Measurements from ENCODE around the gene PIP4K2C.

Gene PIP4K2C

GRCh38 chr12:57590864-57591781, at the start of gene PIP4K2C:
Gene PIP4K2C (plus strand): TSS chr12:57591192. CDS start chr12:57591290, 98 bp downstream.
- Histone ChIP-seq H3K4me3 (ENCODE audit: insufficient read depth, low read length, poor library complexity, severe bottlenecking) (peak within 1 kb of the TSS; percentile 90), H3K9me2 (replicated peaks; ENCODE audit: insufficient read depth, low read length) (no peaks in the 10 kb centered on the region), H3K9ac (ENCODE audit: low read length) (peak within 1 kb of the TSS; percentile 82), H3K79me2 (ENCODE audit: insufficient read depth, low read length) (peaks cover 17% of the 10 kb centered on the region), H3K4me2 (ENCODE audit: low read depth, low read length, poor library complexity, severe bottlenecking) (peak within 1 kb of the TSS; percentile 97), H3K27me3 (ENCODE audit: low read length) (no peaks in the 10 kb centered on the region), H4K20me1 (ENCODE audit: low read depth, low read length) (no peaks in the 10 kb centered on the region), H3F3A (ENCODE audit: insufficient read depth) (no peaks in the 10 kb centered on the region), H2AFZ (ENCODE audit: low read depth, low read length, severe bottlenecking) (peak within 1 kb of the TSS; percentile 97), H3K36me3 (ENCODE audit: low read length) (no peaks in the 10 kb centered on the region), H3K9me3 (ENCODE audit: insufficient read depth, low read length) (no peaks in the 10 kb centered on the region), H3K27ac (ENCODE audit: low read depth, low read length) (0 out of 2 replicates have a peak within 1 kb of the TSS, but pooled peaks have one; percentile 5)
- TF ChIP-seq CTCF (IDR thresholded peaks at IDR 0.05; ENCODE audit: insufficient read depth, low read length, poor library complexity, severe bottlenecking) (no peak), EZH2phosphoT487 (conservative IDR thresholded peaks at IDR 0.05; ENCODE audit: low read length) (no peak)

- no peak overlapping the region for H3K27ac ChIP-seq (ENCODE audit: low read depth, low read length)
- no peak overlapping the region for H3K4me2 ChIP-seq (ENCODE audit: low read depth, low read length, poor library complexity, severe bottlenecking)
- H2AFZ ChIP-seq (ENCODE audit: low read depth, low read length, severe bottlenecking): no peak overlapping the region
- H3K9ac ChIP-seq (ENCODE audit: low read length): no peak overlapping the region
- no peaks in the 10 kb centered on the region for H3K9me3 ChIP-seq (ENCODE audit: insufficient read depth, low read length)
- TF ChIP-seq EZH2phosphoT487 (conservative IDR thresholded peaks at IDR 0.05; ENCODE audit: low read length) (no peak), CTCF (IDR thresholded peaks at IDR 0.05; ENCODE audit: insufficient read depth, low read length, poor library complexity, severe bottlenecking) (no peak)
- no peaks in the 10 kb centered on the region for H3K36me3 ChIP-seq (ENCODE audit: low read length)
- H4K20me1 ChIP-seq (ENCODE audit: low read depth, low read length): no peaks in the 10 kb centered on the region
- H3F3A ChIP-seq (ENCODE audit: insufficient read depth): no peaks in the 10 kb centered on the region
- no peaks in the 10 kb centered on the region for H3K9me2 ChIP-seq (replicated peaks; ENCODE audit: insufficient read depth, low read length)
- no peaks in the 10 kb centered on the region for H3K27me3 ChIP-seq (ENCODE audit: low read length)
- H3K4me3 ChIP-seq (ENCODE audit: insufficient read depth, low read length, poor library complexity, severe bottlenecking): no peak overlapping the region
- peaks cover 22% of the 10 kb centered on the region; the same call in 1 of the 2 replicates for H3K79me2 ChIP-seq (ENCODE audit: insufficient read depth, low read length)
Observed at GRCh38 chr12:57541717-57542116, 49.3 kb upstream of the PIP4K2C start.

- TF ChIP-seq EZH2phosphoT487 (conservative IDR thresholded peaks at IDR 0.05; ENCODE audit: low read length): no peak
- TF ChIP-seq CTCF (IDR thresholded peaks at IDR 0.05; ENCODE audit: insufficient read depth, low read length, poor library complexity, severe bottlenecking): no peak
- no peaks in the 10 kb centered on the region for H3K36me3 ChIP-seq (ENCODE audit: low read length)
- H3K9me2 ChIP-seq (replicated peaks; ENCODE audit: insufficient read depth, low read length): no peaks in the 10 kb centered on the region
- no peaks in the 10 kb centered on the region for H3K27me3 ChIP-seq (ENCODE audit: low read length)
- no peak overlapping the region for H3K4me3 ChIP-seq (ENCODE audit: insufficient read depth, low read length, poor library complexity, severe bottlenecking)
- H3K27ac ChIP-seq (ENCODE audit: low read depth, low read length): no peak overlapping the region
- peaks cover 24% of the 10 kb centered on the region; the same call in 1 of the 2 replicates for H3K79me2 ChIP-seq (ENCODE audit: insufficient read depth, low read length)
- no peak overlapping the region for H2AFZ ChIP-seq (ENCODE audit: low read depth, low read length, severe bottlenecking)
- no peaks in the 10 kb centered on the region for H3K9me3 ChIP-seq (ENCODE audit: insufficient read depth, low read length)
- no peaks in the 10 kb centered on the region for H4K20me1 ChIP-seq (ENCODE audit: low read depth, low read length)
- H3F3A ChIP-seq (ENCODE audit: insufficient read depth): no peaks in the 10 kb centered on the region
- no peak overlapping the region for H3K4me2 ChIP-seq (ENCODE audit: low read depth, low read length, poor library complexity, severe bottlenecking)
- H3K9ac ChIP-seq (ENCODE audit: low read length): no peak overlapping the region
Observed at GRCh38 chr12:57543581-57543980, 47.4 kb upstream of the PIP4K2C start.
